Measurements from ENCODE around the gene SYPL2. TPM values are rescaled to one million over a fixed set of nuclear protein-coding genes. Genes with fewer than 3 reads are reported as not detected.
A peak's percentile ranks its signal among the peaks of the same experiment; 100 is the strongest.

Gene SYPL2
- total and polyA plus RNA-seq, 3 donors from 2014 or later = 29.7 to 67.5 (median 46.1) TPM

GRCh38 chr1:109475261-109475660 lies 8.9 kb downstream of the SYPL2 start:
- H3K4me1 ChIP-seq = peaks cover 3% of the 10 kb centered on the region
- TF ChIP-seq CTCF (IDR thresholded peaks at IDR 0.05) = no peak
- TF ChIP-seq POLR2A (IDR thresholded peaks at IDR 0.05) = no peak
- intact Hi-C loops (cut with DNase I; ENCODE audit: low total_unique reads) = no loop called here
- H3K9me3 ChIP-seq = no peaks in the 10 kb centered on the region
- no peak overlapping the region for H3K4me3 ChIP-seq
- no peak overlapping the region for H3K27ac ChIP-seq
- DNase-seq = peak; percentile 1
- no peaks in the 10 kb centered on the region for H3K27me3 ChIP-seq
- H3K36me3 ChIP-seq (ENCODE audit: low read depth, missing control alignments) = no peaks in the 10 kb centered on the region
- WGBS, 2 donors = 86 to 87% methylated on average over 9 of the region's 9 CpGs

GRCh38 chr1:109476825-109477224 lies 10.5 kb downstream of the SYPL2 start:
- intact Hi-C loops (cut with DNase I; ENCODE audit: low total_unique reads) = no loop called here

GRCh38 chr1:109477821-109478220 lies 11.5 kb downstream of the SYPL2 start:
- H3K4me1 ChIP-seq = peaks cover under 1% of the 10 kb centered on the region
- TF ChIP-seq POLR2A (IDR thresholded peaks at IDR 0.05) = no peak
- TF ChIP-seq CTCF (IDR thresholded peaks at IDR 0.05) = no peak
- intact Hi-C loops (cut with DNase I; ENCODE audit: low total_unique reads) = no loop called here
- H3K36me3 ChIP-seq (ENCODE audit: low read depth, missing control alignments) = no peaks in the 10 kb centered on the region
- H3K27ac ChIP-seq = no peak overlapping the region
- no peak overlapping the region for H3K4me3 ChIP-seq
- WGBS, 2 donors = 72 to 94% methylated on average over 5 to 6 of the region's 6 CpGs
- H3K27me3 ChIP-seq = no peaks in the 10 kb centered on the region
- DNase-seq = peak; percentile 8
- H3K9me3 ChIP-seq = no peaks in the 10 kb centered on the region

More at GRCh38 chr1:109476825-109477224, 10.5 kb downstream of the SYPL2 start:
- H3K4me1 ChIP-seq = no peaks in the 10 kb centered on the region
- WGBS, 2 donors = 90 to 96% methylated on average over 8 of the region's 8 CpGs
- TF ChIP-seq POLR2A (IDR thresholded peaks at IDR 0.05) (no peak), CTCF (IDR thresholded peaks at IDR 0.05) (no peak)
- peak; percentile 11 for DNase-seq
- H3K4me3 ChIP-seq = no peak overlapping the region
- no peak overlapping the region for H3K27ac ChIP-seq
- H3K9me3 ChIP-seq = no peaks in the 10 kb centered on the region
- H3K36me3 ChIP-seq (ENCODE audit: low read depth, missing control alignments) = no peaks in the 10 kb centered on the region
- no peaks in the 10 kb centered on the region for H3K27me3 ChIP-seq

GRCh38 chr1:109478806-109479205 lies 12.5 kb downstream of the SYPL2 start:
- Histone ChIP-seq H3K27ac (no peak overlapping the region), H3K4me3 (no peak overlapping the region), H3K27me3 (no peaks in the 10 kb centered on the region), H3K36me3 (ENCODE audit: low read depth, missing control alignments) (no peaks in the 10 kb centered on the region), H3K4me1 (peaks cover 7% of the 10 kb centered on the region), H3K9me3 (no peaks in the 10 kb centered on the region)
- WGBS, 2 donors = 47 to 59% methylated on average over 6 to 7 of the region's 7 CpGs
- intact Hi-C loops (cut with DNase I; ENCODE audit: low total_unique reads) = no loop called here
- peak; percentile 13 for DNase-seq
- TF ChIP-seq CTCF (IDR thresholded peaks at IDR 0.05) = no peak
- TF ChIP-seq POLR2A (IDR thresholded peaks at IDR 0.05) = no peak

GRCh38 chr1:109479311-109479710 lies 13.0 kb downstream of the SYPL2 start:
- H3K9me3 ChIP-seq = no peaks in the 10 kb centered on the region
- H3K27ac ChIP-seq = no peak overlapping the region
- H3K4me1 ChIP-seq = peaks cover 7% of the 10 kb centered on the region
- 77 to 86% methylated on average over 5 of the region's 5 CpGs for WGBS, 2 donors
- H3K4me3 ChIP-seq = no peak overlapping the region
- no peaks in the 10 kb centered on the region for H3K36me3 ChIP-seq (ENCODE audit: low read depth, missing control alignments)
- DNase-seq = peak; percentile 6
- intact Hi-C loops (cut with DNase I; ENCODE audit: low total_unique reads) = no loop called here
- TF ChIP-seq POLR2A (IDR thresholded peaks at IDR 0.05) = no peak
- no peaks in the 10 kb centered on the region for H3K27me3 ChIP-seq

All from testis (tissue), 3 donors.